Mesodermal cell (in vitro differentiated cells): ENCODE results near the gene ARRB2.
"Not testable (repeated sequence)": the region's sequence is repeated elsewhere in the genome, so short reads cannot be mapped to it uniquely, and the experiment has no call there.

ENCODE experiments used
- H3K27ac ChIP-seq: 2 replicates; pipeline ENCODE4 v1.7.0; 2013; ENCODE audit warnings: mild to moderate bottlenecking, low read depth, low read length, moderate library complexity; ENCODE audit not compliant: severe bottlenecking
- H3K36me3 ChIP-seq: 2 replicates; pipeline ENCODE4 v1.7.1; 2013; ENCODE audit warnings: mild to moderate bottlenecking, low read length, moderate library complexity; ENCODE audit not compliant: control insufficient read depth, insufficient read depth
- H3K4me1 ChIP-seq: one replicate; pipeline ENCODE4 v1.7.1; 2013; ENCODE audit warnings: mild to moderate bottlenecking, low read length; ENCODE audit not compliant: insufficient read depth, control insufficient read depth, poor library complexity, severe bottlenecking
- H3K4me3 ChIP-seq: 2 replicates; pipeline ENCODE4 v1.7.0; 2013; ENCODE audit warnings: low read length, control low read depth, mild to moderate bottlenecking; ENCODE audit not compliant: insufficient read depth, poor library complexity, severe bottlenecking; ENCODE audit errors: extremely low read depth
- H3K9me3 ChIP-seq: 2 replicates; pipeline ENCODE4 v1.7.1; 2013; ENCODE audit warnings: mild to moderate bottlenecking, low read length, moderate library complexity; ENCODE audit not compliant: control insufficient read depth
- WGBS, 2 experiments: methylation state at CpG; one replicate each; pipeline ENCODE4 v1.1.5; 2013; ENCODE audit warnings: missing lambda C conversion rate in 2 of 2; ENCODE audit not compliant: insufficient coverage in 2 of 2; 5-methylcytosine and 5-hydroxymethylcytosine counted together

The ARRB2 gene

DNA sequence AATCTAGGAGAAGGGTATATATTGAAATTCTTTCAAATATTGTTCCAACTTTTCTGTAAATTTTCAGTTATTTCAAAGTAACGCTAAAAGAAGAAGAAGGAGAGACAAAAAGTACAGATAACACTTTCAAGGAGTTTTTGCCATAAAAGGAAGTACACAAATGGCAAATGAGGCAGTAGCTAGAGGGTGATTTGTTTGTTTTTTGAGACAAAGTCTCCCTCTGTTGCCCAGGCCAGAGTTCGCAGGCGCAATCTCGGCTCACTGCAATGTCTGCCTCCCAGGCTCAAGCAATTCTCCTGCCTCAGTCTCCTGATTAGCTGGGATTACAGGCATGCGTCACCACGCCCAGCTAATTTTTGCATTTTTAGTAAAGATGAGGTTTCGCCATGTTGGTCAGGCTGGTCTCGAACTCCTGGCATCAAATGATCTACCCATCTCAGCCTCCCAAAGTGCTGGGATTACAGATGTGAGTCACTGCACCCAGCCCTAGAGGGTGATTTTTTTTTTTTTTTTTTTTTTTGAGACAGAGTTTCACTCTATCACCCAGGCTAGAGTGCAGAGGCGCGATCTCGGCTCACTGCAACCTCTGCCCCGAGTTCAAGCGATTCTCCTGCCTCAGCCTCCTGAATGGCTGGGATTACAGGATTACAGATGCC is 10.9 kb upstream of the ARRB2 start:
- not testable (repeated sequence) for H3K9me3 ChIP-seq, H3K27ac ChIP-seq, H3K4me1 ChIP-seq, H3K4me3 ChIP-seq
- 80 to 88% methylated on average over 9 to 12 of the region's 13 CpGs for WGBS, 2 experiments
- H3K36me3 ChIP-seq, result peaks cover 43% of the 10 kb centered on the region

DNA sequence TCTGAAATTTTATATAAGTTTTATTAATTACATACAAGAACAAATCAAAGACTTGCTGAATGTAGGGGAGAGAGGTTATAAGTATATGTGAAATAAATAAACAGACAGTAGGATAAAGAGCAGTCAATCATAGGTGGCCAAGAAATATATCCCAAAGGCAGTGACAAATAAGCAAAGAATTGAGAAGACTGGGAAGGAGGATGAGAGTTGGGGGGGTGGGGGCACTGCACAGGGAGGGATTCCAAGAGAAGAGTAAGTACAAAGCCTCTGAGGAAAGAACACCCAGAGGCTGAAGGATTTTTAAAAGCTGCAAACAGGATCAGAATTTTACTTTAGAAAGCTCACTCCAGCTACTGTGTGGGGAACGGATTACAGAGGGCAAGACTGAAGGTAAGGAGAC is 9.3 kb upstream of the ARRB2 start:
- Histone ChIP-seq H3K4me1 (no peaks in the 10 kb centered on the region), H3K9me3 (no peaks in the 10 kb centered on the region), H3K27ac (no peak overlapping the region), H3K4me3 (no peak overlapping the region), H3K36me3 (peaks cover 31% of the 10 kb centered on the region)
- whole genome bisulfite sequencing, 2 experiments, result 55 to 92% methylated on average over 1 of the region's 1 CpG

- WGBS, 2 experiments, result 5 to 6% methylated on average over 12 to 13 of the region's 15 CpGs
- no peaks in the 10 kb centered on the region for H3K9me3 ChIP-seq
- peaks cover 9% of the 10 kb centered on the region for H3K36me3 ChIP-seq
- no peaks in the 10 kb centered on the region for H3K4me1 ChIP-seq
- peak overlapping the region; percentile 95 for H3K4me3 ChIP-seq
- H3K27ac ChIP-seq, result peak overlapping the region; percentile 68
Measured at GRCh38 chr17:4703330-4703691, 7.1 kb upstream of the ARRB2 start.

DNA sequence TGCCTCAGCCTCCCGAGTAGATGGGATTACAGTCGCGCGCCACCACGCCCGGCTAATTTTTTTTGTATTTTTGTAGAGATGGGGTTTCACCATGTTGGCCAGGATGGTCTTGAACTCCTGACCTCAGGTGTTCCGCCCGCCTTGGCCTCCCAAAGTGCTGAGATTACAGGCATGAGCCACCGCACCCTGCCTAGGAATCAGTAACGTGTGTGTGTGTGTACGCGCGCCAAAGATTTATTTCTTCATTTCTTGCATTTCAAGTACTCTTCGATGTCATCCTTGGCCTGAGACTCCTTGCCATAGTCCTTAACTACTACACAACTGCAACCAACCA is 5.9 kb upstream of the ARRB2 start:
- H3K9me3 ChIP-seq, H3K4me1 ChIP-seq, H3K36me3 ChIP-seq, H3K27ac ChIP-seq: not testable (repeated sequence)
- 77 to 92% methylated on average over 8 to 12 of the region's 14 CpGs for WGBS, 2 experiments
- peak overlapping the region; percentile 95 for H3K4me3 ChIP-seq

GRCh38 chr17:4704991-4705390 is 5.4 kb upstream of the ARRB2 start:
- Histone ChIP-seq H3K36me3 (peaks cover 8% of the 10 kb centered on the region), H3K4me3 (no peak overlapping the region), H3K27ac (no peak overlapping the region), H3K4me1 (peaks cover 3% of the 10 kb centered on the region), H3K9me3 (no peaks in the 10 kb centered on the region)
- WGBS, 2 experiments, result 95 to 97% methylated on average over 13 to 15 of the region's 15 CpGs

GRCh38 chr17:4706121-4706520 is 4.3 kb upstream of the ARRB2 start:
- 45 to 66% methylated on average over 6 of the region's 7 CpGs for WGBS, 2 experiments
- Histone ChIP-seq H3K36me3 (no peaks in the 10 kb centered on the region), H3K27ac (no peak overlapping the region), H3K4me1 (peaks cover 6% of the 10 kb centered on the region), H3K9me3 (no peaks in the 10 kb centered on the region), H3K4me3 (no peak overlapping the region)

DNA sequence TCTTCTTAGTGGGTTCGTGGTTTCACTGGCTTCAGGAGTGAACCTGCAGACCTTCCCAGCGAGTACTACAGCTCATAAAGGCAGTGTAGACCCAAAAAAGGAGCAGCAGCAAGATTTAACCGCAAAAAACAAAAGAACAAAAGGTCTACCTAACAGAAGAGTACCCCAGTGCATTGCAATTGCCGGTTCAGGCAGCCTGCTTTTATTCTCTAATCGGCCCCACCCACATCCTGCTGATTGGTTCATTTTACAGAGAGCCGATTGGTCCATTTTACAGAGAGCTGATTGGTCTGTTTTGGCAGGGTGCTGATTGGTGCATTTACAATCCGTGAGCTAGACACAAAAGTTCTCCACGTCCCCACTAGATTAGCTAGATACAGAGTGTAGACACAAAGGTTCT is 2.0 kb upstream of the ARRB2 start:
- Histone ChIP-seq H3K27ac (no peak overlapping the region), H3K4me3 (no peak overlapping the region), H3K36me3 (no peaks in the 10 kb centered on the region), H3K4me1 (peaks cover 6% of the 10 kb centered on the region), H3K9me3 (no peaks in the 10 kb centered on the region)
- WGBS, 2 experiments, result 89 to 92% methylated on average over 4 to 6 of the region's 8 CpGs

- no peaks in the 10 kb centered on the region for H3K9me3 ChIP-seq
- peak overlapping the region; percentile 76 for H3K4me3 ChIP-seq
- peak overlapping the region; percentile 83 for H3K27ac ChIP-seq
- no peaks in the 10 kb centered on the region for H3K36me3 ChIP-seq
- H3K4me1 ChIP-seq, result peaks cover 6% of the 10 kb centered on the region
- 3 to 16% methylated on average over 15 to 38 of the region's 57 CpGs for WGBS, 2 experiments
Measured at GRCh38 chr17:4710693-4711634, 532 bp downstream of the ARRB2 start.

DNA sequence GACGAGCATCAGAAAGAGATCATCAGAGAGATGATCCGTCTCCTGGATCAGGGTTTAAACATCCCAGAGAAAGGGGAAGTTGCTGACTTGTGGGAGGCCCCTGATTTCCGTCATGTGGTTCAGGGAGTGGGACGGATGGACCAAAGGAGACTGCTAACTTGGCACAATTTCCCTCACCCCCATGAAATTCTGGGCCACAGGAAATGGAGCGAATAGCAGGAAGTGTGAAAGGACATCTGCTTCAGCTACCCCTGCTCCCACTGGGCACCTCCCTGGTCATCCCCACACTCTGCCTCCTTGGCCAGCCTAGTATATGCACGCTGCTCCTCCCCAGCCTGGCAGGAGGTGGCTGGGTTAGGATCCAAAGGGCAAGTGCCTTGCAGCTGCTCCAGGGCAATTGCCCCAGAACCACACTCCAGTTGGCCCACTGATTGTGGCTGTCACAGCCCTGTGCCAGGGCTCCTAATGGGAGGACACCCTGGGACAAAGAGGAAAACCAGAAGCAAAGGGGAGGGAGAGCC is 1.3 kb downstream of the ARRB2 start:
- H3K4me1 ChIP-seq, result peaks cover 6% of the 10 kb centered on the region
- peak overlapping the region; percentile 76 for H3K4me3 ChIP-seq
- H3K36me3 ChIP-seq, result no peaks in the 10 kb centered on the region
- H3K9me3 ChIP-seq, result no peaks in the 10 kb centered on the region
- no peak overlapping the region for H3K27ac ChIP-seq
- WGBS, 2 experiments, result 75 to 92% methylated on average over 2 to 5 of the region's 6 CpGs

DNA sequence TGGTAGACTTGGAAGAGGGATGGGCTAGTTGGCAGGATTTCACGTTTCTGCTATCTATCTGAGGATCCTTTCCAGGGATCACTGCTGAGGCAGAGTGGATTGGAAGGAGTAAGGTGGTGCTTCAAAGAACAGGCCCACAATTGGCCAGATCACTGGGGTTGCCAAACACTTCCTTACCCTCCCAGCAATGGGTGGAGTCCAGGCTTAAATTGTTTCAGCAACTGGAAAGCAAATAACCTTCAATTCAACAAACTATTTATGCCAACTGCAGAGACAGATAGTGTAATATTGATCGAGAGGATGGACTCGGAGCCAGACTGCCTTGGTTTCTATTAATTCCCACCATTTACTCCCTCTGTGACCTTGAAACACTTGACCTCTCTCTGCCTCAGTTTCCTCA is 2.1 kb downstream of the ARRB2 start:
- H3K27ac ChIP-seq, result no peak overlapping the region
- H3K9me3 ChIP-seq, result no peaks in the 10 kb centered on the region
- 86 to 100% methylated on average over 1 to 2 of the region's 3 CpGs for WGBS, 2 experiments
- H3K36me3 ChIP-seq, result peaks cover 4% of the 10 kb centered on the region
- no peak overlapping the region for H3K4me3 ChIP-seq
- peaks cover 6% of the 10 kb centered on the region for H3K4me1 ChIP-seq
